Activated T-cell treated with anti-CD3 and anti-CD28 coated beads, Interleukin-2, amount 50 U/mL, for 48 hours (primary cell): Measurements from ENCODE around the gene ZNF521.

Source experiments
- DNase-seq, 2 experiments: peaks; one replicate each; pipeline ENCODE4 v3.0.0-alpha.2; 2020

The ZNF521 gene

GRCh38 chr18:25223211-25223610 is 128.8 kb downstream of the ZNF521 start:
- no peak for DNase-seq

GRCh38 chr18:25222648-25223047 is 129.3 kb downstream of the ZNF521 start:
- no peak for DNase-seq

- DNase-seq = no peak
Observed at GRCh38 chr18:25210622-25211021, 141.3 kb downstream of the ZNF521 start.

GRCh38 chr18:25192065-25192464 is 159.9 kb downstream of the ZNF521 start:
- no peak for DNase-seq

- DNase-seq = no peak
Observed at GRCh38 chr18:25190472-25190871, 161.5 kb downstream of the ZNF521 start.

- DNase-seq = no peak
Observed at GRCh38 chr18:25189391-25190185, 162.4 kb downstream of the ZNF521 start.

GRCh38 chr18:25187521-25188192 is 164.3 kb downstream of the ZNF521 start:
- DNase-seq = no peak

GRCh38 chr18:25186871-25187270 is 165.1 kb downstream of the ZNF521 start:
- no peak for DNase-seq

- DNase-seq = no peak
Observed at GRCh38 chr18:25181993-25182392, 170.0 kb downstream of the ZNF521 start.

GRCh38 chr18:25181581-25181980 is 170.4 kb downstream of the ZNF521 start:
- no peak for DNase-seq

GRCh38 chr18:25180973-25181548 is 170.9 kb downstream of the ZNF521 start:
- DNase-seq = no peak

GRCh38 chr18:25177631-25178030 is 174.3 kb downstream of the ZNF521 start:
- no peak for DNase-seq

- no peak for DNase-seq
Observed at GRCh38 chr18:25176518-25177042, 175.4 kb downstream of the ZNF521 start.

- DNase-seq = no peak
Observed at GRCh38 chr18:25175558-25176517, 176.1 kb downstream of the ZNF521 start.

GRCh38 chr18:25174324-25174723 is 177.6 kb downstream of the ZNF521 start:
- no peak for DNase-seq

GRCh38 chr18:25171334-25171733 is 180.6 kb downstream of the ZNF521 start:
- DNase-seq = no peak

GRCh38 chr18:25170402-25170801 is 181.6 kb downstream of the ZNF521 start:
- DNase-seq = no peak

GRCh38 chr18:25169701-25170100 is 182.3 kb downstream of the ZNF521 start:
- DNase-seq = no peak

- no peak for DNase-seq
Observed at GRCh38 chr18:25167612-25168410, 184.2 kb downstream of the ZNF521 start.

- no peak for DNase-seq
Observed at GRCh38 chr18:25166113-25166512, 185.9 kb downstream of the ZNF521 start.
